Mammary epithelial cell (primary cell): ENCODE results near the gene PRND.

Source experiments
- CTCF ChIP-seq, 2 donors: IDR thresholded peaks in 1 of 2; conservative IDR thresholded peaks in 1 of 2; 2 replicates each; pipeline ENCODE4 v1.5.1; 2011 to 2012; ENCODE audit warnings: inconsistent platforms in 2 of 2, low read length in 2 of 2, mild to moderate bottlenecking in 2 of 2, control low read depth in 1 of 2, low read depth in 1 of 2; ENCODE audit not compliant: insufficient read depth in 1 of 2; ENCODE audit errors: extremely low read depth in 1 of 2
- EZH2 ChIP-seq: IDR thresholded peaks from 2 replicates; pipeline ENCODE4 v1.6.1; 2012; ENCODE audit warnings: low read length, inconsistent platforms, borderline replicate concordance

DNA sequence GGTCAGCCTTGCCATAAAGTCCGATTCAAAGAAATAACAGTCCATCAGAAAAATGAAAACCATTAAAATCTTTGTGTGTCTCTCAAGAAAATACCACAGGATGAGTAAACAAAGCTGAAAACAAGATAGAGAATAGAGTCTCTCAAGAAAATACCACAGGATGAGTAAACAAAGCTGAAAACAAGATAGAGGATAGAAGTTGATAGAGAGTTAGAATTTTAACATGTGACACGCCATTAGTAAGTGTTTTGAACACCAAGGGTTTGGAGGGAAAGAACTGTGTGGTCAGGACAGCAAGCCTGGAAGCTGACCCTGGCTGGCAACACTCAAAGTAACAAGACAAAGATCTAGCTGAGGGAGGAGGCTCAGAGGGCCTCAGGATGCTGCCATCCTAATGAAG, 43.9 kb upstream of the PRND start:
- no peak for TF ChIP-seq CTCF (conservative IDR thresholded peaks at IDR 0.05 in 1 of 2, IDR thresholded peaks at IDR 0.05 in 1 of 2; ENCODE audit: extremely low read depth in 1 of 2, insufficient read depth in 1 of 2, low read depth in 1 of 2, low read length in 2 of 2)
- TF ChIP-seq EZH2: no peak
